ENCODE measurements around the gene ARVCF.

ARVCF gene

GRCh38 chr22:20053407-20054033, 36.9 kb upstream of the ARVCF start:
- DNase-seq = no peak

GRCh38 chr22:20052309-20053259, 36.0 kb upstream of the ARVCF start:
- DNase-seq = no peak

GRCh38 chr22:20051927-20052308, 35.3 kb upstream of the ARVCF start:
- no peak for DNase-seq

GRCh38 chr22:20046730-20047129, 30.1 kb upstream of the ARVCF start:
- no peak for DNase-seq

- no peak for DNase-seq
Observed at GRCh38 chr22:20044495-20045151, 28.0 kb upstream of the ARVCF start.

GRCh38 chr22:20043997-20044342, 27.3 kb upstream of the ARVCF start:
- no peak for DNase-seq

GRCh38 chr22:20043057-20043996, 26.7 kb upstream of the ARVCF start:
- no peak for DNase-seq

- DNase-seq = no peak
Observed at GRCh38 chr22:20040327-20041200, 23.9 kb upstream of the ARVCF start.

GRCh38 chr22:20039683-20040325, 23.2 kb upstream of the ARVCF start:
- DNase-seq = no peak

GRCh38 chr22:20038574-20038973, 22.0 kb upstream of the ARVCF start:
- DNase-seq = no peak

GRCh38 chr22:20037419-20037818, 20.8 kb upstream of the ARVCF start:
- DNase-seq = no peak

GRCh38 chr22:20036535-20037392, 20.1 kb upstream of the ARVCF start:
- no peak for DNase-seq

GRCh38 chr22:20036084-20036482, 19.5 kb upstream of the ARVCF start:
- DNase-seq = no peak

- no peak for DNase-seq
Observed at GRCh38 chr22:20035375-20036083, 18.9 kb upstream of the ARVCF start.

GRCh38 chr22:20034143-20034542, 17.5 kb upstream of the ARVCF start:
- DNase-seq = no peak

- DNase-seq = no peak
Observed at GRCh38 chr22:20033045-20033706, 16.6 kb upstream of the ARVCF start.

GRCh38 chr22:20032407-20032991, 15.9 kb upstream of the ARVCF start:
- no peak for DNase-seq

- no peak for DNase-seq
Observed at GRCh38 chr22:20031732-20032406, 15.2 kb upstream of the ARVCF start.
